ENCODE results near the gene SLC26A1.

DNA sequence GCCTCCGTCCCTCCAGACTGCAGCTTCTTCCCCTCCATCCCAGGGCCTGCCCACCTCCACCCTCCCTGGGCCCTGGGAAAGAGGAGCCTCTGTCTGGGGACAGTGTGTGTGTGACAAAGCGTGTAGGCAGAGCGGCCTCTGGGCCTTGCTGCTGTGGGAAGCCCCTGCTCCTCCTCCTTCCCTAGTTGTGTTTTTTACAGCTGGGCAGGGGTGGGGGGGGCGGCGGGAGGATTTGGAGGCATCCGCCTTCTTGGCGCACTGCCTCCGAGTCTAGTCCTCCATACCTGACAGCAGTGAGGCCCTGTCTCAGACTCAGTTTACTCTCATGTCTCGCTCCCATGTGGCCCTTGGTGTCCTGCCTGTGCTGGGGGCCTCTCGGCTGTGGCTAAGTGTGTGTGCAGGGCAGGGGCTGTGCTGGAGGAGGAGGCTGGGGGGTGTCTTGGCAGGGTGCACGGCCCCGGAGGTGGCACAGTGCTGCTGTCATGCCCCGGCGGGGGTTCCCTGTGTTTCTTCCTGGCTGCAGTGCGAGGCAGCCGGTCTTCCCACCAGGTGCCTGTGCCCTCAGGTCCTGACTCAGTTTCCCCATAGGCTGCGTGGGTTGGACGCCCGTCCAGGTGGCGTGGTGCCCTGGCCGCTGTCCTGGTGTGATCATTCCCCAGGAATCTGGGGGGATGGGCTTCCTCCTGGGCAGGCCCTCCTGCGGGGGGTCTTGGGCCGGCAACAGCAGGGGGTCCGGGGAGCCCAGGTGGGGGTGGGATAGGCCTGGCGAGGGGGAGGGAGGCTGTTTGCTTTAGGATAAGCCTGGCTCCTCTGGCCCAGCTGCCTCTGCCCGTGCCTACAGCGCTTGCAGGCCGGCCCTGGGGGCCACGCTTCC, 25.2 kb upstream of the SLC26A1 start:
- TF ChIP-seq REST (IDR thresholded peaks at IDR 0.05; ENCODE audit: insufficient read depth in 1 of 2, low read depth in 2 of 2, low read length in 2 of 2) (no peak), SIN3A (IDR thresholded peaks at IDR 0.05; ENCODE audit: borderline replicate concordance, insufficient read depth, low read length) (no peak), POLR2AphosphoS5 (IDR thresholded peaks at IDR 0.05; ENCODE audit: low read depth, low read length) (no peak), TAF1 (IDR thresholded peaks at IDR 0.05; ENCODE audit: borderline replicate concordance, insufficient read depth, low read length) (no peak)

Data from PFSK-1 (cell line).